MM.1S (cell line): Measurements from ENCODE around the gene FRS3.

Experiments
- DNase-seq: peaks from one replicate; pipeline ENCODE4 v3.0.0-alpha.2; 2015
- H2AFZ ChIP-seq: fragments of 300-600 bp; sonication (generic); 2 replicates; pipeline ENCODE4 v1.6.0; 2016; ENCODE audit warnings: antibody characterized with exemption, low read length
- H3F3A ChIP-seq: fragments of 300-600 bp; sonication (generic); 2 replicates; pipeline ENCODE4 v1.6.1; 2016; ENCODE audit warnings: mild to moderate bottlenecking, antibody characterized with exemption, low read length, moderate library complexity, mixed read lengths; ENCODE audit not compliant: insufficient read depth
- H3K27ac ChIP-seq: fragments of 300-600 bp; sonication (generic); 2 replicates; pipeline ENCODE4 v1.5.1; 2016; ENCODE audit warnings: mild to moderate bottlenecking, low read length
- H3K27me3 ChIP-seq: fragments of 300-600 bp; sonication (generic); replicated peaks from 2 replicates; pipeline ENCODE4 v1.6.0; 2016; ENCODE audit warnings: low read length; ENCODE audit not compliant: insufficient read depth
- H3K36me3 ChIP-seq: fragments of 300-600 bp; sonication (generic); replicated peaks from 2 replicates; pipeline ENCODE4 v1.6.1; 2016; ENCODE audit warnings: mild to moderate bottlenecking, low read length, mixed read lengths; ENCODE audit not compliant: insufficient read depth
- H3K4me1 ChIP-seq: fragments of 300-600 bp; sonication (generic); 2 replicates; pipeline ENCODE4 v1.6.1; 2016; ENCODE audit warnings: low read length, mixed read lengths
- H3K4me2 ChIP-seq: fragments of 300-600 bp; sonication (generic); 2 replicates; pipeline ENCODE4 v1.6.0; 2016; ENCODE audit warnings: low read depth, low read length
- H3K4me3 ChIP-seq: fragments of 300-600 bp; sonication (generic); 2 replicates; pipeline ENCODE4 v1.5.1; 2016; ENCODE audit warnings: low read length, mixed read lengths
- H3K79me2 ChIP-seq: fragments of 300-600 bp; sonication (generic); 2 replicates; pipeline ENCODE4 v1.6.1; 2016; ENCODE audit warnings: mixed run types, low read length, mixed read lengths
- H3K9ac ChIP-seq: fragments of 300-600 bp; sonication (generic); 2 replicates; pipeline ENCODE4 v1.6.1; 2016; ENCODE audit warnings: low read length, mixed read lengths
- H3K9me2 ChIP-seq: fragments of 300-600 bp; sonication (generic); replicated peaks from 2 replicates; pipeline ENCODE4 v1.6.1; 2016; ENCODE audit warnings: mild to moderate bottlenecking, low read length, mixed read lengths; ENCODE audit not compliant: insufficient read depth
- H3K9me3 ChIP-seq: fragments of 300-600 bp; sonication (generic); replicated peaks from 2 replicates; pipeline ENCODE4 v1.6.1; 2016; ENCODE audit warnings: mild to moderate bottlenecking, low read length, mixed read lengths; ENCODE audit not compliant: insufficient read depth
- H4K20me1 ChIP-seq: fragments of 300-600 bp; sonication (generic); 2 replicates; pipeline ENCODE4 v1.6.1; 2016; ENCODE audit warnings: mild to moderate bottlenecking, low read length, moderate library complexity, mixed read lengths; ENCODE audit not compliant: insufficient read depth
- CTCF ChIP-seq: fragments of 300-600 bp; sonication (generic); IDR thresholded peaks from 2 replicates; pipeline ENCODE4 v1.5.1; 2016; ENCODE audit warnings: antibody characterized with exemption, low read length, mixed read lengths
- EZH2 ChIP-seq: fragments of 300-600 bp; sonication (generic); optimal IDR thresholded peaks from 2 replicates; pipeline ENCODE3; 2017; ENCODE audit warnings: low read depth, mild to moderate bottlenecking, antibody characterized with exemption, low read length, mixed read lengths
- EZH2phosphoT487 ChIP-seq: fragments of 300-600 bp; sonication (generic); IDR thresholded peaks from 2 replicates; pipeline ENCODE4 v1.6.1; 2018; ENCODE audit warnings: antibody characterized with exemption, low read length

Gene FRS3

DNA sequence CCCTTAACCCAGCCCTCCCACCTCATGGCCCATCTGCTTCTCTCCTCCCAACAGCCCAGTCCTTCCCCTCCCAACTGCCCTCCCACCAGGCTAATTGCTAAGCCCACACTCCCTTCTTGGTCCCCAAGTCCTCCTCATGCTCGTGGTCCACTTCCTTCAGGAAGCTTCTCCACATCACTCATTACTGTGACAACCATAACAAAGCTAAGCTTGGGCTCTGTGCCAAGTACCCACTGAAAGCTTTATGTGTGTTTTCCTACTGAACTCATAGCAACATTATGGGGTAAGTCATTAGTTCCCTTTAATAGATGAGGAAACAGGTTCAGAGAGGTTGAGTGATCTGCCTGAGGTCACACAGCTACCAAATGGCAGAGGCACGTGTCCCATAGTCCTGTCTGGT, 16.2 kb downstream of the FRS3 start:
- Histone ChIP-seq H2AFZ (no peak overlapping the region), H3F3A (no peaks in the 10 kb centered on the region), H3K9me3 (no peaks in the 10 kb centered on the region), H3K79me2 (no peaks in the 10 kb centered on the region), H3K27me3 (0 out of 2 replicates have a peak, but pooled peaks cover 3% of the 10 kb centered on the region), H3K9me2 (no peaks in the 10 kb centered on the region), H3K9ac (no peak overlapping the region), H3K27ac (no peak overlapping the region), H3K4me2 (no peak overlapping the region), H3K4me3 (no peak overlapping the region), H3K4me1 (peaks cover 5% of the 10 kb centered on the region; the same call in 1 of the 2 replicates), H3K36me3 (no peaks in the 10 kb centered on the region), H4K20me1 (no peaks in the 10 kb centered on the region)
- TF ChIP-seq CTCF (no peak), EZH2 (no peak), EZH2phosphoT487 (no peak)
- DNase-seq: no peak

DNA sequence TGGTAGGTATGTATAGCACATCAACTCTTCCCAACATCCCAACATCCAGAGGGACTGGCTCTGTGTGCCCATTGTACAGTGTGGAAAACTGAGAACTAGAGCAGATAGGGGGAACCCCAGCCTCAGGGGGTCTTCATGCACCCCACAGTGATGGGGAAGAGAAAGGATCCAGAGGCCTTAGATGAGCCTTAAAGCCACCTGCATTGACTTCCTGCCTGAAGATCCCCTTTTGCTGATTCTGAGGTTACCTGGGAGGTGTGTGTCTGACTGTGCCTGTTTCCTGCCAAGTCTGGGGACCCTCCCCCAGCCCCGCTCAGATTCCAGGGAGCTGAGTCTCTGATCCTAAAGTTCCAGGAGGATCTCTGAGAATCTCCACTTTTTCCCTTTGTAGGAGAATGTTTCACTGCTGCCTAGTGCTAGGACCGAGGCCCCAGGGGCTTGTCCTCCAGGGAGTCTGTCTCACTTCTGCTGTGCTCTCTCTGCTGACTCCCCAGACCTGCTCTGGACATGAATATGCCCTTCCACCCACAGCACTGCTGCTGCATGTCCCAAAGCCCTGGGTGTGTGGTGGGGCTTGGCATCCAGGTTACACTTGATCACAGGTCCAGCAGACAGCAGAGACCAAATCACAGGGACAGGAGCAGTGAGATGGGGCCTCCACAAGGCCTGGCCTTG, 19.7 kb downstream of the FRS3 start:
- H3K79me2 ChIP-seq: no peaks in the 10 kb centered on the region
- no peaks in the 10 kb centered on the region for H4K20me1 ChIP-seq
- H3K27ac ChIP-seq: no peak overlapping the region
- H3F3A ChIP-seq: no peaks in the 10 kb centered on the region
- DNase-seq: no peak
- H3K36me3 ChIP-seq: no peaks in the 10 kb centered on the region
- H3K9ac ChIP-seq: no peak overlapping the region
- no peaks in the 10 kb centered on the region for H3K9me3 ChIP-seq
- H2AFZ ChIP-seq: no peak overlapping the region
- H3K4me1 ChIP-seq: no peaks in the 10 kb centered on the region
- H3K4me3 ChIP-seq: no peak overlapping the region
- TF ChIP-seq CTCF: no peak
- no peak for TF ChIP-seq EZH2phosphoT487
- TF ChIP-seq EZH2: no peak
- H3K27me3 ChIP-seq: 0 out of 2 replicates have a peak, but pooled peaks cover 3% of the 10 kb centered on the region
- H3K9me2 ChIP-seq: no peaks in the 10 kb centered on the region
- H3K4me2 ChIP-seq: no peak overlapping the region

DNA sequence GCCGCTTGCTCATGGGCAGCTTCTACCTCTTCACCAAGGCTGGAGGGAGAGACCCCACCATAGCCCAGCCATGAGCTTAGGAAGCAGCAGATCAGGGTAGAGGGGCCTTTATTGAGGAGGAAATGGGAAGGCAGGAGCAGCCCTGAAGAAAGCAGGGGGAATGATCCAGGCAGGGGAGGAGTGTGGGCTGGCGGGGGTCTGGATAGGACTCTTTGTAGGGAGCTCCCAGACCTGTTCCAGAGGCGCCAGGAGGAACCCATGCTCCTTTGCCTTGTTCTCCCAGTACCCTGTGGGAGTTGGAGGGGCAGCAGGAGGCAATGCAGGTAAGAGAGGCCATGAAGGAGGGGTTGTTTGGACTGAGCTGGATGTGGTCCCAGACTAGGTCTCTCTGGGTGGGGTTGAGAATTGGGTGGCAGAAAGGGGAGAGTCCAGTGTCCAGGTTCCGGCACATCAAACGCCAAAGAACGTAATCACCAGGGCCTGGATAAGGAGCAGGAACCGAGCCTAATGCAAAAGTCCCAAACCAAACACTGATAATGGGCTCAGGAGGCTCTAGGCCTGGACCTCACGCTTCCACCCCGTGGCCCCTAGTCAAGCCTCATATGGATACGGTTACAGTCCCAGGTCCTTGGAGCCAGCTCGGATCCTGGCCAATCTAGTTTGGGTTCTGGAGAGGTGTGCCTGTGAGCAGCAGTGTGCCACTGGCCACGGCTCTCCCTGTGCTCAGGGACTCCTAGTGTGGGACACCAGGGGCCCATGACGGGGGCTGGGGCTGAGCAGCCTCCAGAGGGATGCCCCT, 20.4 kb downstream of the FRS3 start:
- Histone ChIP-seq H3K36me3 (no peaks in the 10 kb centered on the region), H3K4me2 (no peak overlapping the region)

More for the DNA sequence above, 20.4 kb downstream of the FRS3 start:
- H3K27ac ChIP-seq: no peak overlapping the region
- no peak overlapping the region for H3K4me3 ChIP-seq
- TF ChIP-seq EZH2phosphoT487 (no peak), CTCF (no peak), EZH2 (no peak)
- no peaks in the 10 kb centered on the region for H4K20me1 ChIP-seq
- no peak overlapping the region for H3K9ac ChIP-seq
- H3K27me3 ChIP-seq: 0 out of 2 replicates have a peak, but pooled peaks cover 3% of the 10 kb centered on the region
- H3K79me2 ChIP-seq: no peaks in the 10 kb centered on the region
- H3K4me1 ChIP-seq: no peaks in the 10 kb centered on the region
- H3F3A ChIP-seq: no peaks in the 10 kb centered on the region
- no peaks in the 10 kb centered on the region for H3K9me2 ChIP-seq
- no peak for DNase-seq
- H3K9me3 ChIP-seq: no peaks in the 10 kb centered on the region
- no peak overlapping the region for H2AFZ ChIP-seq
